Endothelial cell (in vitro differentiated cells): ENCODE measurements around the gene FAAP24. TPM values are rescaled to one million over a fixed set of nuclear protein-coding genes. Genes with fewer than 3 reads are reported as not detected.
"Not testable (repeated sequence)": the region's sequence is repeated elsewhere in the genome, so short reads cannot be mapped to it uniquely, and the experiment has no call there.

Source experiments
- DNase-seq: peaks from one replicate; pipeline ENCODE4 v3.0.0; 2021; ENCODE audit warnings: low spot score
- H3K27ac Mint-ChIP-seq: one replicate; pipeline ENCODE4 v1.8.0; 2021; ENCODE audit warnings: mixed read lengths, inconsistent platforms; ENCODE audit not compliant: unreplicated experiment
- H3K27me3 Mint-ChIP-seq: one replicate; pipeline ENCODE4 v1.8.0; 2021; ENCODE audit warnings: mild to moderate bottlenecking, moderate library complexity, mixed read lengths, inconsistent platforms; ENCODE audit not compliant: unreplicated experiment
- H3K36me3 Mint-ChIP-seq: one replicate; pipeline ENCODE4 v1.8.0; 2021; ENCODE audit warnings: mild to moderate bottlenecking, low read depth, mixed read lengths, inconsistent platforms; ENCODE audit not compliant: unreplicated experiment
- H3K4me1 Mint-ChIP-seq: one replicate; pipeline ENCODE4 v1.8.0; 2021; ENCODE audit warnings: mild to moderate bottlenecking, mixed read lengths, inconsistent platforms; ENCODE audit not compliant: unreplicated experiment
- H3K4me3 Mint-ChIP-seq: one replicate; pipeline ENCODE4 v1.8.0; 2021; ENCODE audit warnings: mild to moderate bottlenecking, mixed read lengths, inconsistent platforms; ENCODE audit not compliant: unreplicated experiment
- H3K9me3 Mint-ChIP-seq: one replicate; pipeline ENCODE4 v1.8.0; 2021; ENCODE audit warnings: mixed read lengths, inconsistent platforms; ENCODE audit not compliant: unreplicated experiment
- CTCF ChIP-seq: fragments of 200-600 bp; sonication (generic); IDR thresholded peaks from one replicate; pipeline ENCODE4 v1.5.0; 2021; ENCODE audit warnings: antibody characterized with exemption; ENCODE audit not compliant: unreplicated experiment
- total RNA-seq: library from RNA; stranded (reverse); fragmentation: NEBNext Ultra II Directional; extraction: Animal tissue kit (Norgen Biotek cat#: 25700); gene quantifications from one replicate; pipeline ENCODE4 v1.2.1, GENCODE V29; 2021; ENCODE audit not compliant: unreplicated experiment

Gene FAAP24
- total RNA-seq, 1 donor from 2014 or later = 2.8 TPM

DNA sequence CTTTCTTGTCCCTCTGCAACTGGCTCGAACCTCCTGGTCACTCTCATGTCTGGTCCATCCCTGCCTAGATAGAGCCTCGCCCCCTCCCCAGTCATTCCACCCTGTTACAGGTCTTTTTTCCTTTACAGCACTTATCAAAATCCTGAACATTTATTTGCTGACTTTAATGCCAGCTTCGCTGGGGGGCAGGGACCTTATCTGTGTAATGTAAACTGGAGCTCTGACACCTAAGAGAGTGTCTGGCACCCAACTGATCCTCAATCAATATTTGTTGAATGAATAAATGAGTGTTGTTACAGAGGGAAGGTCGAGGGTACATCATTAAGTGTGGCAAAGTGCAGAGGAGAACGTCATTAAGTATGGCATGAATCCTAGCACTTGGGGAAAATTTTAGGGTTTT, 16.7 kb downstream of the FAAP24 start:
- H3K27ac Mint-ChIP-seq = no peak overlapping the region
- DNase-seq = no peak
- TF ChIP-seq CTCF = no peak
- no peaks in the 10 kb centered on the region for H3K9me3 Mint-ChIP-seq
- no peak overlapping the region for H3K4me3 Mint-ChIP-seq
- H3K4me1 Mint-ChIP-seq = no peaks in the 10 kb centered on the region
- H3K27me3 Mint-ChIP-seq = no peaks in the 10 kb centered on the region
- no peaks in the 10 kb centered on the region for H3K36me3 Mint-ChIP-seq

GRCh38 chr19:32995966-32996365, 23.9 kb downstream of the FAAP24 start:
- H3K4me1 Mint-ChIP-seq, H3K27me3 Mint-ChIP-seq, DNase-seq, H3K36me3 Mint-ChIP-seq, H3K4me3 Mint-ChIP-seq, H3K9me3 Mint-ChIP-seq, H3K27ac Mint-ChIP-seq: not testable (repeated sequence)

DNA sequence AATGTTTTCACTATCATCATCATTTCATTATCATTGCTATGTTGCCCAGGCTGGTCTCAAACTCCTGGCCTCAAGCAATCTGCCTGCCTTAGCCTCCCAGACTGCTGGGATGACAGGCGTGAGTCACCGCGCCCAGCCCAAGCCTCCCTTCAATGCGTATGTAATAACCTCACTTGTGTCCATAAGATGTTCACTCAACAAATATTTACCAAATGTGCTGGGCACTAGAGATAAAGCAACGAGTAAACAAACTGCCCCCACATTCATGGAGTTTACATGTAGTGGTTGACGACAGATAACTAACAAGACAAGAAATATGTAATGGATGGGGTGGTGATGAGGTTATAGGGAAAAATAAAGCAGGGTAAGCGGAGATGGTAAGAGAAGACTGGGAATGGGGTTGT, 25.0 kb downstream of the FAAP24 start:
- not testable (repeated sequence) for H3K36me3 Mint-ChIP-seq, H3K27ac Mint-ChIP-seq, H3K27me3 Mint-ChIP-seq, H3K4me3 Mint-ChIP-seq, H3K9me3 Mint-ChIP-seq, H3K4me1 Mint-ChIP-seq, DNase-seq

DNA sequence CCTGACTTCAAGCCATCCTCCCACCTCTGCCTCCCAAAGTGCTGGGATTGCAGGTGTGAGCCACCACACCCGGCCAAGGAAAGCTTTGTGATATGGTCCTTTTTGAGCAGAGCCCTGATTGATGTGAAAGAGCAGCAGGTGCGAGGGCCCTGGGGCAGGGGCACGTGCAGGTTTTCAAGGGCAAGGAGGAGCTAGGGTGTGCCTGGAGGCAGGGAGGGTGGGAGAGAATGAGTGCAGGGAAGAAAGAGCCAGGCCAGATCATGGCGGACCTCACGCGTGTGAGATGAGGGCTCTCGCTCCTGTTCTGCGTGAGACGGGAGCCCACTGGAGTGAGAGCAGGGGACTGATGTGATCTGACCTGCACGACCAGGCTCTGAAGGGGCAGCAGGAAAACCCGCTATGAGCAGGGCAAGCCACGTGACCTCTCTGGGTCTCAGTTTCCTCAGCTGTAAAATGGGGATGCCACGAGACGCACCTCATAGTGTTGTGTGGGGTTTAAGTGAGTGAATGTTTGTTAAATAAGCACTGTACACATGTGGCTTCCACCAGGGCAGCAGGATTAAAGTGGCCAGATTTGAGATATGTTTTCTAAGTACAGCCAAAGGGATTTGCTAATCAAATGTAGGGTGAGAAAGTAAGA, 25.8 kb downstream of the FAAP24 start:
- Mint-ChIP-seq H3K9me3 (no peaks in the 10 kb centered on the region), H3K27me3 (no peaks in the 10 kb centered on the region), H3K36me3 (no peaks in the 10 kb centered on the region), H3K4me1 (no peaks in the 10 kb centered on the region), H3K4me3 (no peak overlapping the region), H3K27ac (no peak overlapping the region)
- no peak for TF ChIP-seq CTCF
- DNase-seq = no peak

DNA sequence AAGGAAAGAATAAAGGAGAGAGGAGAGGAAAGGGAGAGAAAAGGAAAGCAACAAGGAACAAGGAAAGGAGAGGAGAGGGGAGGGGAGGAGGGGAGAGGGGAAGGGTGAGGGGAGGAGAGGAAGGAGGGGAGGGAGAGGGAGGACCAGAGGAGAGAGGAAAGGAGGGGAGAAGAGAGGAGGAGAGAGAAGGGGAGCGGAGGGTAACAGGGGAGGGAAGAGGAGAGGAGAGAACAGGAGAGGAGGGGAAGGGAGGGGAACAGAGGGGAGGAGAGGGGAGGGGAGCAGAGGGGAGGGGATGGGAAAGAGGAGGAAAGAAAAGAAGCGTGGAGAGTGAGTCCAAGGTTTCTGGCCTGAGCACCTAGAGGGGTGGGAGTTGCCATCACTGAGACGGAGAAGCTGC, 26.7 kb downstream of the FAAP24 start:
- Mint-ChIP-seq H3K27me3 (no peaks in the 10 kb centered on the region), H3K9me3 (no peaks in the 10 kb centered on the region), H3K27ac (peak overlapping the region; percentile 75), H3K4me3 (no peak overlapping the region), H3K4me1 (no peaks in the 10 kb centered on the region), H3K36me3 (no peaks in the 10 kb centered on the region)
- TF ChIP-seq CTCF = no peak
- no peak for DNase-seq

- Mint-ChIP-seq H3K4me3 (no peak overlapping the region), H3K9me3 (no peaks in the 10 kb centered on the region), H3K27ac (no peak overlapping the region), H3K27me3 (no peaks in the 10 kb centered on the region), H3K36me3 (no peaks in the 10 kb centered on the region), H3K4me1 (no peaks in the 10 kb centered on the region)
- TF ChIP-seq CTCF = no peak
- DNase-seq = no peak
These were observed 28.5 kb downstream of the FAAP24 start for GRCh38 chr19:33000510-33000909.
